Panc1 (cell line): ENCODE results near the gene COX5A. TPM values are rescaled to one million over a fixed set of nuclear protein-coding genes. Genes with fewer than 3 reads are reported as not detected.

Experiments
- ATAC-seq: fragments of 200-7000 bp; cut with Tn5 transposase; 2 replicates; pipeline ENCODE4 v1.9.1; 2020; ENCODE audit warnings: mild to moderate bottlenecking, moderate library complexity
- BruUV-seq: library from RNA; stranded (reverse); fragments of 400-500 nt; replicated peaks from 2 replicates; lab custom pipeline; 2021; lab: Mats Ljungman, UMichigan
- CTCF ChIA-PET: fragments of 300-600 bp; sonication (Branson Sonifier 250); formaldehyde crosslinking; loops from one replicate; lab custom pipeline; 2022; ENCODE audit warnings: antibody characterized with exemption; lab: Charles Lee
- POLR2A ChIA-PET: fragments of 300-600 bp; sonication (Branson Sonifier 250); formaldehyde crosslinking; loops from one replicate; lab custom pipeline; 2022; ENCODE audit warnings: antibody characterized with exemption; lab: Charles Lee
- DNase-seq: peaks from one replicate; pipeline ENCODE4 v3.0.0-alpha.2; 2010; ENCODE audit warnings: low read depth, low spot score
- H3K27ac ChIP-seq: 2 replicates; pipeline ENCODE4 v1.5.1; 2011; ENCODE audit warnings: mild to moderate bottlenecking, low read length, inconsistent platforms
- H3K27me3 ChIP-seq: fragments of 200-500 bp; sonication (Bioruptor generic); 2 replicates; pipeline ENCODE4 v1.6.0; 2014; ENCODE audit warnings: low read length, inconsistent platforms; ENCODE audit not compliant: control insufficient read depth, insufficient read depth
- H3K36me3 ChIP-seq: fragments of 200-500 bp; sonication (Bioruptor generic); 2 replicates; pipeline ENCODE4 v1.5.1; 2014; ENCODE audit warnings: inconsistent platforms, mild to moderate bottlenecking, low read length, moderate library complexity; ENCODE audit not compliant: control insufficient read depth, insufficient read depth
- H3K4me1 ChIP-seq: 2 replicates; pipeline ENCODE4 v1.5.1; 2011; ENCODE audit warnings: inconsistent platforms, mild to moderate bottlenecking, low read length, moderate library complexity; ENCODE audit not compliant: control insufficient read depth, insufficient read depth
- H3K4me3 ChIP-seq, 2 experiments: 2 replicates each; pipeline ENCODE4 v1.5.1; 2011 to 2012; ENCODE audit warnings: low read depth in 2 of 2, low read length in 2 of 2, mild to moderate bottlenecking in 2 of 2, inconsistent platforms in 1 of 2, moderate library complexity in 1 of 2
- H3K9me3 ChIP-seq: fragments of 200-500 bp; sonication (Bioruptor generic); 2 replicates; pipeline ENCODE4 v1.5.1; 2014; ENCODE audit warnings: low read depth, mild to moderate bottlenecking, inconsistent platforms, low read length, moderate library complexity; ENCODE audit not compliant: control insufficient read depth, insufficient read depth
- POLR2AphosphoS5 ChIP-seq: IDR thresholded peaks from 2 replicates; pipeline ENCODE4 v1.6.1; 2012; ENCODE audit warnings: mild to moderate bottlenecking, low read depth, low read length, moderate library complexity
- SIN3A ChIP-seq: IDR thresholded peaks from 2 replicates; pipeline ENCODE4 v1.6.1; 2012; ENCODE audit warnings: low read depth, mild to moderate bottlenecking, low read length, moderate library complexity, borderline replicate concordance; ENCODE audit not compliant: insufficient read depth
- TCF7L2 ChIP-seq: IDR thresholded peaks from 2 replicates; pipeline ENCODE4 v1.6.1; 2011; ENCODE audit warnings: mild to moderate bottlenecking, low read depth, low read length, inconsistent platforms
- in situ Hi-C: cut with HindIII; loops from 2 replicates; pipeline ENCODE4 v1.10.0; 2016; ENCODE audit warnings: low sequenced_read_pairs, low pct_unique_long_range_greater_than_20kb
- intact Hi-C: fragments of 100-400 bp; cut with micrococcal nuclease; formaldehyde crosslinking; loops from one replicate; pipeline ENCODE4 v1.10.0; 2022; ENCODE audit not compliant: unreplicated experiment
- total RNA-seq: library from RNA; stranded (reverse); gene quantifications from one replicate; pipeline ENCODE4 v1.2.1, GENCODE V29; 2021; ENCODE audit not compliant: unreplicated experiment
- TF ChIP-seq, protein P1 (sequence below), 2 experiments: IDR thresholded peaks; 2 replicates each; pipeline ENCODE4 v1.6.1; 2011 to 2012; ENCODE audit warnings: low read depth in 2 of 2, control low read depth in 1 of 2, low read length in 1 of 2, mild to moderate bottlenecking in 1 of 2, moderate library complexity in 1 of 2; ENCODE audit not compliant: insufficient read depth in 1 of 2
- TF ChIP-seq, protein P2 (sequence below): fragments of 450-650 bp; IDR thresholded peaks from 2 replicates; pipeline ENCODE4 v1.5.1; 2017; ENCODE audit warnings: mild to moderate bottlenecking

Gene COX5A
- total RNA-seq, 1 experiment from 2014 or later = 353 TPM

DNA sequence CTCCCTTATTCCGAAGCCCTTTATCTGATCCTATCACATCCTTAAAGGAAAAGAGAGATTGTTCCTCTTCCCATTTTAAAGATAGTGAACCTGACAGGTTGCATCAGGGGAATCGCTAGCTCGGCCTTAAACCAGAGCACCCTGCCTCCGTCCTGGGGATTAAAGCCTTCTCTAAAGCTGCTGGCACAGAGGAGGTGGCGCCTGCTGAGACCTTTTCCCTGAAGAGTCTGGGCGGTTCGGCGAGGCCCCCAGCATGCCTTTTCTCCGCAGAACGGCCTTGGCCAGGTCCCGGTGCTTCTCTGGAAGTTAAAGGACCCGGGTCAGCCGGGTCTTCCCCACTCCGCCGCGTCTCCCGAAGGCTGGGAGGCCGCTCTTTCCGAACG lies 31.8 kb downstream of the COX5A start:
- H3K4me1 ChIP-seq = peaks cover 13% of the 10 kb centered on the region
- no peaks in the 10 kb centered on the region for H3K9me3 ChIP-seq
- ATAC-seq (peak; percentile 51), DNase-seq (no peak)
- ChIA-PET CTCF (interaction anchor here (0.6 to 0.7 kb wide), 3 partner anchors 105 to 194 kb away, joined by 3 to 4 read pairs (median 3); no protein-coding TSS in a partner anchor), POLR2A (interaction anchor here (0.6 kb wide), 1 partner anchor 33 kb away, joined by 9 read pairs; no protein-coding TSS in a partner anchor)
- H3K4me3 ChIP-seq = peak overlapping the region; percentile 89 to 94
- TF ChIP-seq POLR2AphosphoS5 (no peak), SIN3A (no peak), TCF7L2 (no peak)
- TF ChIP-seq, protein P1, sequence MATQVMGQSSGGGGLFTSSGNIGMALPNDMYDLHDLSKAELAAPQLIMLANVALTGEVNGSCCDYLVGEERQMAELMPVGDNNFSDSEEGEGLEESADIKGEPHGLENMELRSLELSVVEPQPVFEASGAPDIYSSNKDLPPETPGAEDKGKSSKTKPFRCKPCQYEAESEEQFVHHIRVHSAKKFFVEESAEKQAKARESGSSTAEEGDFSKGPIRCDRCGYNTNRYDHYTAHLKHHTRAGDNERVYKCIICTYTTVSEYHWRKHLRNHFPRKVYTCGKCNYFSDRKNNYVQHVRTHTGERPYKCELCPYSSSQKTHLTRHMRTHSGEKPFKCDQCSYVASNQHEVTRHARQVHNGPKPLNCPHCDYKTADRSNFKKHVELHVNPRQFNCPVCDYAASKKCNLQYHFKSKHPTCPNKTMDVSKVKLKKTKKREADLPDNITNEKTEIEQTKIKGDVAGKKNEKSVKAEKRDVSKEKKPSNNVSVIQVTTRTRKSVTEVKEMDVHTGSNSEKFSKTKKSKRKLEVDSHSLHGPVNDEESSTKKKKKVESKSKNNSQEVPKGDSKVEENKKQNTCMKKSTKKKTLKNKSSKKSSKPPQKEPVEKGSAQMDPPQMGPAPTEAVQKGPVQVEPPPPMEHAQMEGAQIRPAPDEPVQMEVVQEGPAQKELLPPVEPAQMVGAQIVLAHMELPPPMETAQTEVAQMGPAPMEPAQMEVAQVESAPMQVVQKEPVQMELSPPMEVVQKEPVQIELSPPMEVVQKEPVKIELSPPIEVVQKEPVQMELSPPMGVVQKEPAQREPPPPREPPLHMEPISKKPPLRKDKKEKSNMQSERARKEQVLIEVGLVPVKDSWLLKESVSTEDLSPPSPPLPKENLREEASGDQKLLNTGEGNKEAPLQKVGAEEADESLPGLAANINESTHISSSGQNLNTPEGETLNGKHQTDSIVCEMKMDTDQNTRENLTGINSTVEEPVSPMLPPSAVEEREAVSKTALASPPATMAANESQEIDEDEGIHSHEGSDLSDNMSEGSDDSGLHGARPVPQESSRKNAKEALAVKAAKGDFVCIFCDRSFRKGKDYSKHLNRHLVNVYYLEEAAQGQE (IDR thresholded peaks at IDR 0.05; ENCODE audit: insufficient read depth in 1 of 2, low read depth in 2 of 2, low read length in 1 of 2) = no peak
- TF ChIP-seq, protein P2, sequence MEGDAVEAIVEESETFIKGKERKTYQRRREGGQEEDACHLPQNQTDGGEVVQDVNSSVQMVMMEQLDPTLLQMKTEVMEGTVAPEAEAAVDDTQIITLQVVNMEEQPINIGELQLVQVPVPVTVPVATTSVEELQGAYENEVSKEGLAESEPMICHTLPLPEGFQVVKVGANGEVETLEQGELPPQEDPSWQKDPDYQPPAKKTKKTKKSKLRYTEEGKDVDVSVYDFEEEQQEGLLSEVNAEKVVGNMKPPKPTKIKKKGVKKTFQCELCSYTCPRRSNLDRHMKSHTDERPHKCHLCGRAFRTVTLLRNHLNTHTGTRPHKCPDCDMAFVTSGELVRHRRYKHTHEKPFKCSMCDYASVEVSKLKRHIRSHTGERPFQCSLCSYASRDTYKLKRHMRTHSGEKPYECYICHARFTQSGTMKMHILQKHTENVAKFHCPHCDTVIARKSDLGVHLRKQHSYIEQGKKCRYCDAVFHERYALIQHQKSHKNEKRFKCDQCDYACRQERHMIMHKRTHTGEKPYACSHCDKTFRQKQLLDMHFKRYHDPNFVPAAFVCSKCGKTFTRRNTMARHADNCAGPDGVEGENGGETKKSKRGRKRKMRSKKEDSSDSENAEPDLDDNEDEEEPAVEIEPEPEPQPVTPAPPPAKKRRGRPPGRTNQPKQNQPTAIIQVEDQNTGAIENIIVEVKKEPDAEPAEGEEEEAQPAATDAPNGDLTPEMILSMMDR = no peak
- H3K27ac ChIP-seq = peak overlapping the region; percentile 95
- no peaks in the 10 kb centered on the region for H3K27me3 ChIP-seq
- in situ Hi-C loops = no loop called here
- intact Hi-C loops = no loop called here
- H3K36me3 ChIP-seq = peaks cover 18% of the 10 kb centered on the region; the same call in 1 of the 2 replicates
- no TSS peak for BruUV-seq

DNA sequence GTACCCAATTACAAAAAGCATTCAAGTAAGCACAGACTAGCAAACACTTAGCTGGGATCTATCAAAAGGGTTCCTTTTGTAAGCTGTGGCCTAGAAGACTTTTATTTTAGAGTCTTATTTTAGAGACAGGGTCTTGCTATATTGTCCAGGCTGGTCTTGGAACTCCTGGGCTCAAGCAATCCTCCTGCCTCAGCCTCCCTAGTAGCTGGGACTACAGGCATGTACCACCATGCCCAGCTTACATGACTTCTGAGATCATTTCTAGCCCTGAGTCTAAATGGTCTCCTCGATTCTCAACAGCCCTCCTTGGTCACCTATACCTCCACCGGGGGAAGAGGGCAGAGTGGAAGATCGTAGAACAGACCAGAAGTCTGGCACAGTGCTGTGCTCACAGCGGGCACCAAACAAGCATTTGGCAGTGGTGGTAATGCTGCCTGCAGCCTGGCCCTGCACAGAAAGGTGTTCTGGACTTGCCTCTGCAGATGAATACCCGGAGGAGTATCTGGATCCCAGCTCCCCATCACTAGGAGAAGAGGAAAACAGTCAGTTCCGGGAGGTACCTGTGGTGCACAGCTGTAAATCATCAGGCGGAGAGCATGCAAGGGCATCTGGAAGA lies 33.6 kb downstream of the COX5A start:
- DNase-seq (no peak), ATAC-seq (no peak)
- no TSS peak for BruUV-seq
- H3K4me3 ChIP-seq = no peak overlapping the region
- H3K36me3 ChIP-seq = peaks cover 18% of the 10 kb centered on the region; the same call in 1 of the 2 replicates
- ChIA-PET CTCF (interaction anchor here (0.6 kb wide), 1 partner anchor 21 kb away, joined by 7 read pairs; no protein-coding TSS in a partner anchor), POLR2A (no interaction called here)
- in situ Hi-C loops = no loop called here
- intact Hi-C loops = no loop called here
- no peak for TF ChIP-seq TCF7L2
- no peak for TF ChIP-seq SIN3A
- TF ChIP-seq, protein P2 = no peak
- TF ChIP-seq, protein P1 (IDR thresholded peaks at IDR 0.05; ENCODE audit: insufficient read depth in 1 of 2, low read depth in 2 of 2, low read length in 1 of 2) = no peak
- TF ChIP-seq POLR2AphosphoS5 = no peak
- H3K9me3 ChIP-seq = no peaks in the 10 kb centered on the region
- no peak overlapping the region for H3K27ac ChIP-seq
- H3K4me1 ChIP-seq = peaks cover 13% of the 10 kb centered on the region
- H3K27me3 ChIP-seq = no peaks in the 10 kb centered on the region
